Panc1 (cell line): ENCODE measurements around the gene ABAT. TPM values are rescaled to one million over a fixed set of nuclear protein-coding genes. Genes with fewer than 3 reads are reported as not detected.

ENCODE experiments used
- ATAC-seq: fragments of 200-7000 bp; cut with Tn5 transposase; 2 replicates; pipeline ENCODE4 v1.9.1; 2020; ENCODE audit warnings: mild to moderate bottlenecking, moderate library complexity
- BruUV-seq: library from RNA; stranded (reverse); fragments of 400-500 nt; replicated peaks from 2 replicates; lab custom pipeline; 2021; lab: Mats Ljungman, UMichigan
- CTCF ChIA-PET: fragments of 300-600 bp; sonication (Branson Sonifier 250); formaldehyde crosslinking; loops from one replicate; lab custom pipeline; 2022; ENCODE audit warnings: antibody characterized with exemption; lab: Charles Lee
- POLR2A ChIA-PET: fragments of 300-600 bp; sonication (Branson Sonifier 250); formaldehyde crosslinking; loops from one replicate; lab custom pipeline; 2022; ENCODE audit warnings: antibody characterized with exemption; lab: Charles Lee
- DNase-seq: peaks from one replicate; pipeline ENCODE4 v3.0.0-alpha.2; 2010; ENCODE audit warnings: low read depth, low spot score
- H3K27ac ChIP-seq: 2 replicates; pipeline ENCODE4 v1.5.1; 2011; ENCODE audit warnings: mild to moderate bottlenecking, low read length, inconsistent platforms
- H3K27me3 ChIP-seq: fragments of 200-500 bp; sonication (Bioruptor generic); 2 replicates; pipeline ENCODE4 v1.6.0; 2014; ENCODE audit warnings: low read length, inconsistent platforms; ENCODE audit not compliant: control insufficient read depth, insufficient read depth
- H3K36me3 ChIP-seq: fragments of 200-500 bp; sonication (Bioruptor generic); 2 replicates; pipeline ENCODE4 v1.5.1; 2014; ENCODE audit warnings: inconsistent platforms, mild to moderate bottlenecking, low read length, moderate library complexity; ENCODE audit not compliant: control insufficient read depth, insufficient read depth
- H3K4me1 ChIP-seq: 2 replicates; pipeline ENCODE4 v1.5.1; 2011; ENCODE audit warnings: inconsistent platforms, mild to moderate bottlenecking, low read length, moderate library complexity; ENCODE audit not compliant: control insufficient read depth, insufficient read depth
- H3K4me3 ChIP-seq, 2 experiments: 2 replicates each; pipeline ENCODE4 v1.5.1; 2011 to 2012; ENCODE audit warnings: low read depth in 2 of 2, low read length in 2 of 2, mild to moderate bottlenecking in 2 of 2, inconsistent platforms in 1 of 2, moderate library complexity in 1 of 2
- H3K9me3 ChIP-seq: fragments of 200-500 bp; sonication (Bioruptor generic); 2 replicates; pipeline ENCODE4 v1.5.1; 2014; ENCODE audit warnings: low read depth, mild to moderate bottlenecking, inconsistent platforms, low read length, moderate library complexity; ENCODE audit not compliant: control insufficient read depth, insufficient read depth
- POLR2AphosphoS5 ChIP-seq: IDR thresholded peaks from 2 replicates; pipeline ENCODE4 v1.6.1; 2012; ENCODE audit warnings: mild to moderate bottlenecking, low read depth, low read length, moderate library complexity
- SIN3A ChIP-seq: IDR thresholded peaks from 2 replicates; pipeline ENCODE4 v1.6.1; 2012; ENCODE audit warnings: low read depth, mild to moderate bottlenecking, low read length, moderate library complexity, borderline replicate concordance; ENCODE audit not compliant: insufficient read depth
- TCF7L2 ChIP-seq: IDR thresholded peaks from 2 replicates; pipeline ENCODE4 v1.6.1; 2011; ENCODE audit warnings: mild to moderate bottlenecking, low read depth, low read length, inconsistent platforms
- in situ Hi-C: cut with HindIII; loops from 2 replicates; pipeline ENCODE4 v1.10.0; 2016; ENCODE audit warnings: low sequenced_read_pairs, low pct_unique_long_range_greater_than_20kb
- intact Hi-C: fragments of 100-400 bp; cut with micrococcal nuclease; formaldehyde crosslinking; loops from one replicate; pipeline ENCODE4 v1.10.0; 2022; ENCODE audit not compliant: unreplicated experiment
- total RNA-seq: library from RNA; stranded (reverse); gene quantifications from one replicate; pipeline ENCODE4 v1.2.1, GENCODE V29; 2021; ENCODE audit not compliant: unreplicated experiment
- TF ChIP-seq, protein P1 (sequence below), 2 experiments: IDR thresholded peaks; 2 replicates each; pipeline ENCODE4 v1.6.1; 2011 to 2012; ENCODE audit warnings: low read depth in 2 of 2, control low read depth in 1 of 2, low read length in 1 of 2, mild to moderate bottlenecking in 1 of 2, moderate library complexity in 1 of 2; ENCODE audit not compliant: insufficient read depth in 1 of 2
- TF ChIP-seq, protein P2 (sequence below): fragments of 450-650 bp; IDR thresholded peaks from 2 replicates; pipeline ENCODE4 v1.5.1; 2017; ENCODE audit warnings: mild to moderate bottlenecking

Gene ABAT
- total RNA-seq, 1 experiment from 2014 or later: 0.77 TPM

DNA sequence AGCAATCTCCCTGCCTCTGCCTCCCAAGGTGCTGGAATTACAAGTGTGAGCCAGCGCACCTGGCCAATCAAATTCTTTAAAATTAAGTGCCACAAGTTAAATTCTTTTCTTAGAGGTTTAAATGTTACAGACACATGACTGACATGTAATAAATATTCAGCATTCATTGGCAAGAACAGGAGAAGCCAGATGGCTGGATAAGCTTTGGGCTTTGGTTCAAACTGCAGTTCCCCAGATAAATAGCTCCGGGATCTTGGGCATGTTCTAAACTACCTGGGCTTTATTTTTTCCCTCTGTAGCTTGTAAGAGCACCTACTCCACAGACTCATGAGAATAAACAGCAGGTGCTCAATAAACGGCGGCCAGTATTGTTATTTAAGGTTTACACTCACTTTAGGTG lies 34.1 kb downstream of the ABAT start:
- ATAC-seq (no peak), DNase-seq (no peak)
- H3K27ac ChIP-seq: no peak overlapping the region
- no peaks in the 10 kb centered on the region for H3K36me3 ChIP-seq
- no peaks in the 10 kb centered on the region for H3K4me1 ChIP-seq
- no peaks in the 10 kb centered on the region for H3K9me3 ChIP-seq
- H3K4me3 ChIP-seq: no peak overlapping the region
- intact Hi-C loops: no loop called here
- BruUV-seq: no TSS peak
- ChIA-PET CTCF (no interaction called here), POLR2A (no interaction called here)
- no peaks in the 10 kb centered on the region; the same call in 1 of the 2 replicates for H3K27me3 ChIP-seq
- in situ Hi-C loops: no loop called here
- TF ChIP-seq, protein P1, sequence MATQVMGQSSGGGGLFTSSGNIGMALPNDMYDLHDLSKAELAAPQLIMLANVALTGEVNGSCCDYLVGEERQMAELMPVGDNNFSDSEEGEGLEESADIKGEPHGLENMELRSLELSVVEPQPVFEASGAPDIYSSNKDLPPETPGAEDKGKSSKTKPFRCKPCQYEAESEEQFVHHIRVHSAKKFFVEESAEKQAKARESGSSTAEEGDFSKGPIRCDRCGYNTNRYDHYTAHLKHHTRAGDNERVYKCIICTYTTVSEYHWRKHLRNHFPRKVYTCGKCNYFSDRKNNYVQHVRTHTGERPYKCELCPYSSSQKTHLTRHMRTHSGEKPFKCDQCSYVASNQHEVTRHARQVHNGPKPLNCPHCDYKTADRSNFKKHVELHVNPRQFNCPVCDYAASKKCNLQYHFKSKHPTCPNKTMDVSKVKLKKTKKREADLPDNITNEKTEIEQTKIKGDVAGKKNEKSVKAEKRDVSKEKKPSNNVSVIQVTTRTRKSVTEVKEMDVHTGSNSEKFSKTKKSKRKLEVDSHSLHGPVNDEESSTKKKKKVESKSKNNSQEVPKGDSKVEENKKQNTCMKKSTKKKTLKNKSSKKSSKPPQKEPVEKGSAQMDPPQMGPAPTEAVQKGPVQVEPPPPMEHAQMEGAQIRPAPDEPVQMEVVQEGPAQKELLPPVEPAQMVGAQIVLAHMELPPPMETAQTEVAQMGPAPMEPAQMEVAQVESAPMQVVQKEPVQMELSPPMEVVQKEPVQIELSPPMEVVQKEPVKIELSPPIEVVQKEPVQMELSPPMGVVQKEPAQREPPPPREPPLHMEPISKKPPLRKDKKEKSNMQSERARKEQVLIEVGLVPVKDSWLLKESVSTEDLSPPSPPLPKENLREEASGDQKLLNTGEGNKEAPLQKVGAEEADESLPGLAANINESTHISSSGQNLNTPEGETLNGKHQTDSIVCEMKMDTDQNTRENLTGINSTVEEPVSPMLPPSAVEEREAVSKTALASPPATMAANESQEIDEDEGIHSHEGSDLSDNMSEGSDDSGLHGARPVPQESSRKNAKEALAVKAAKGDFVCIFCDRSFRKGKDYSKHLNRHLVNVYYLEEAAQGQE (IDR thresholded peaks at IDR 0.05; ENCODE audit: insufficient read depth in 1 of 2, low read depth in 2 of 2, low read length in 1 of 2): no peak
- TF ChIP-seq TCF7L2: no peak

DNA sequence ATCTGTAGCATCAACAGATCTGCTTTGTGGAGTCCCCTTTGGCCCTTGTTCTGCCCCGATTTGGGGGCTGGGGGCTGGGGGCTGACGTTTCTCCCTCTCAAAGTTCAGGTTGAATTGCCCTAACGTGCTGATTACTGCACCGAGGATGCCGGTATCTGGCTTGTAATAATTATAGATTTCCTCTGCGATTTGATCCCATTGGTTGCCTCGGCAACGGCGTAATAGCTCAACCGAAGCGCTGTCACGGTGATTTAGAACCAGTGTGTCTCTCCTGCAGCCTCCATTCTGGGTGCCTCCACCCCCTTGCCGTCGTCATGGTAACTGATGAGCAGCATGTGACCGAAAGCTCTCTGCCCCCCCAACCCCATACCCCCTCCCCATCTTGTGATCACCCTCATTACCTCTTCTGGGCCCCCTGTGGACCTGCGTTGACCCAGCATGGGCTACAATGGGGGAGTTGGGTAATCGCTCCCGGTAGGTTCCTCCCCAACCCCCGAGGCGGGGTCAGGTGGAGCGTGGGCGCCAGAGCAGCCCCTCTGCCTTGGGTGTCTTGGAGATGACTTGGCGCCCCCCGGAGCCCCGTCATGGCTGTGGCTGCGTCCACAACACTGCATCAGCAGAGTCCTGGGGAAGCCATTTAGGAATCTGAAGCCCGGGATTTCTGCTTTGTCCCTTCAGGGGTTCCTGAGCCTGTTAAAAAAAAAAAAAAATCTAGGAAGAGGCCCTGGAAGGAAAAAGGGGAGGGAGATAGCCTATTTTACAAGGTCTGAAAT lies 38.4 kb downstream of the ABAT start:
- no peaks in the 10 kb centered on the region for H3K4me1 ChIP-seq
- intact Hi-C loops (no loop called here), in situ Hi-C loops (no loop called here)
- no peaks in the 10 kb centered on the region for H3K27me3 ChIP-seq
- no peak for ATAC-seq
- no peak overlapping the region for H3K4me3 ChIP-seq
- no peaks in the 10 kb centered on the region for H3K36me3 ChIP-seq
- no peak for TF ChIP-seq SIN3A
- TF ChIP-seq TCF7L2: no peak
- TF ChIP-seq POLR2AphosphoS5: no peak
- TF ChIP-seq, protein P1 (IDR thresholded peaks at IDR 0.05; ENCODE audit: insufficient read depth in 1 of 2, low read depth in 2 of 2, low read length in 1 of 2): no peak
- TF ChIP-seq, protein P2, sequence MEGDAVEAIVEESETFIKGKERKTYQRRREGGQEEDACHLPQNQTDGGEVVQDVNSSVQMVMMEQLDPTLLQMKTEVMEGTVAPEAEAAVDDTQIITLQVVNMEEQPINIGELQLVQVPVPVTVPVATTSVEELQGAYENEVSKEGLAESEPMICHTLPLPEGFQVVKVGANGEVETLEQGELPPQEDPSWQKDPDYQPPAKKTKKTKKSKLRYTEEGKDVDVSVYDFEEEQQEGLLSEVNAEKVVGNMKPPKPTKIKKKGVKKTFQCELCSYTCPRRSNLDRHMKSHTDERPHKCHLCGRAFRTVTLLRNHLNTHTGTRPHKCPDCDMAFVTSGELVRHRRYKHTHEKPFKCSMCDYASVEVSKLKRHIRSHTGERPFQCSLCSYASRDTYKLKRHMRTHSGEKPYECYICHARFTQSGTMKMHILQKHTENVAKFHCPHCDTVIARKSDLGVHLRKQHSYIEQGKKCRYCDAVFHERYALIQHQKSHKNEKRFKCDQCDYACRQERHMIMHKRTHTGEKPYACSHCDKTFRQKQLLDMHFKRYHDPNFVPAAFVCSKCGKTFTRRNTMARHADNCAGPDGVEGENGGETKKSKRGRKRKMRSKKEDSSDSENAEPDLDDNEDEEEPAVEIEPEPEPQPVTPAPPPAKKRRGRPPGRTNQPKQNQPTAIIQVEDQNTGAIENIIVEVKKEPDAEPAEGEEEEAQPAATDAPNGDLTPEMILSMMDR: no peak
- POLR2A ChIA-PET: interaction anchor here (0.5 kb wide), 1 partner anchor 27 kb away, joined by 3 read pairs; no protein-coding TSS in a partner anchor
- H3K9me3 ChIP-seq: no peaks in the 10 kb centered on the region
- CTCF ChIA-PET: no interaction called here
- DNase-seq: no peak
- BruUV-seq: no TSS peak
- no peak overlapping the region for H3K27ac ChIP-seq
